IMR-90 (cell line): ENCODE data around the gene GLT8D2. TPM values are rescaled to one million over a fixed set of nuclear protein-coding genes. Genes with fewer than 3 reads are reported as not detected.

Experiments
- ATAC-seq: fragments of 200-7000 bp; cut with Tn5 transposase; 2 replicates; pipeline ENCODE4 v1.9.1; 2020; ENCODE audit warnings: low read depth, mild to moderate bottlenecking, moderate library complexity
- BruUV-seq: library from RNA; stranded (reverse); fragments of 400-500 nt; replicated peaks from 2 replicates; lab custom pipeline; 2021; lab: Mats Ljungman, UMichigan
- CTCF ChIA-PET: fragments of 300-600 bp; formaldehyde crosslinking; extraction: SDS; loops from one replicate; lab custom pipeline; 2021; ENCODE audit warnings: antibody characterized with exemption; lab: Yijun Ruan, JAX
- POLR2A ChIA-PET: fragments of 300-600 bp; sonication (Branson Sonifier 250); formaldehyde crosslinking; loops from one replicate; lab custom pipeline; 2022; ENCODE audit warnings: antibody characterized with exemption; ENCODE audit not compliant: unreplicated experiment; lab: Charles Lee
- DNase-seq: peaks from one replicate; pipeline ENCODE4 v3.0.0; 2013
- H2AFZ ChIP-seq: replicated peaks from 2 replicates; pipeline ENCODE3; 2013; ENCODE audit warnings: low read length, mild to moderate bottlenecking; ENCODE audit not compliant: poor library complexity
- H2AK5ac ChIP-seq: 2 replicates; pipeline ENCODE4 v1.6.1; 2013; ENCODE audit warnings: low read depth, low read length, inconsistent platforms
- H2AK9ac ChIP-seq: replicated peaks from 2 replicates; pipeline ENCODE3; 2013; ENCODE audit warnings: mild to moderate bottlenecking, low read depth, low read length, moderate library complexity; ENCODE audit not compliant: poor library complexity
- H2BK120ac ChIP-seq: 2 replicates; pipeline ENCODE4 v1.6.1; 2013; ENCODE audit warnings: low read depth, low read length, inconsistent platforms
- H2BK15ac ChIP-seq: 3 replicates; pipeline ENCODE4 v1.6.1; 2013; ENCODE audit warnings: low read depth, low read length, inconsistent platforms
- H2BK20ac ChIP-seq: 2 replicates; pipeline ENCODE4 v1.6.1; 2013; ENCODE audit warnings: low read depth, mild to moderate bottlenecking, inconsistent platforms, low read length, moderate library complexity
- H2BK5ac ChIP-seq: 2 replicates; pipeline ENCODE4 v1.6.1; 2013; ENCODE audit warnings: mild to moderate bottlenecking, low read depth, low read length, inconsistent platforms; ENCODE audit not compliant: poor library complexity, severe bottlenecking
- H3K14ac ChIP-seq: replicated peaks from 2 replicates; pipeline ENCODE4 v1.6.1; 2013; ENCODE audit warnings: low read depth, low read length, inconsistent platforms
- H3K18ac ChIP-seq: 2 replicates; pipeline ENCODE4 v1.6.1; 2013; ENCODE audit warnings: low read depth, low read length, control low read depth
- H3K23ac ChIP-seq: 2 replicates; pipeline ENCODE4 v1.6.1; 2013; ENCODE audit warnings: low read depth, low read length, inconsistent platforms
- H3K27ac ChIP-seq: 2 replicates; pipeline ENCODE4 v1.5.1; 2013; ENCODE audit warnings: mild to moderate bottlenecking, control low read depth, low read length; ENCODE audit not compliant: insufficient read depth
- H3K27me3 ChIP-seq: 2 replicates; pipeline ENCODE4 v1.6.1; 2013; ENCODE audit warnings: low read length; ENCODE audit not compliant: control insufficient read depth, insufficient read depth
- H3K36me3 ChIP-seq: 2 replicates; pipeline ENCODE4 v1.6.1; 2013; ENCODE audit warnings: low read length, mixed read lengths; ENCODE audit not compliant: control insufficient read depth, insufficient read depth
- H3K4ac ChIP-seq: 2 replicates; pipeline ENCODE4 v1.6.1; 2013; ENCODE audit warnings: low read depth, low read length, inconsistent platforms
- H3K4me1 ChIP-seq: 2 replicates; pipeline ENCODE4 v1.6.1; 2013; ENCODE audit warnings: low read length, mixed read lengths; ENCODE audit not compliant: control insufficient read depth, insufficient read depth
- H3K4me2 ChIP-seq: 2 replicates; pipeline ENCODE4 v1.6.1; 2013; ENCODE audit warnings: low read depth, mild to moderate bottlenecking, control low read depth, low read length, moderate library complexity
- H3K4me3 ChIP-seq: 2 replicates; pipeline ENCODE4 v1.5.1; 2013; ENCODE audit warnings: low read depth, mild to moderate bottlenecking, control low read depth, low read length, moderate library complexity; ENCODE audit not compliant: insufficient read depth
- H3K56ac ChIP-seq: 2 replicates; pipeline ENCODE4 v1.6.1; 2013; ENCODE audit warnings: low read length, inconsistent platforms; ENCODE audit not compliant: insufficient read depth; ENCODE audit errors: extremely low read depth
- H3K79me1 ChIP-seq, 2 experiments: 2 replicates each; pipeline ENCODE4 v1.6.1; 2013; ENCODE audit warnings: low read length in 2 of 2, inconsistent platforms in 1 of 2, low read depth in 1 of 2
- H3K9ac ChIP-seq: 2 replicates; pipeline ENCODE4 v1.6.1; 2013; ENCODE audit warnings: low read depth, low read length, control low read depth
- H3K9me1 ChIP-seq: 2 replicates; pipeline ENCODE4 v1.6.1; 2013; ENCODE audit warnings: low read length, inconsistent platforms; ENCODE audit not compliant: insufficient read depth
- H3K9me3 ChIP-seq: 2 replicates; pipeline ENCODE4 v1.6.1; 2013; ENCODE audit warnings: low read length; ENCODE audit not compliant: control insufficient read depth, insufficient read depth
- H4K20me1 ChIP-seq: 2 replicates; pipeline ENCODE4 v1.6.1; 2013; ENCODE audit warnings: low read length, inconsistent platforms; ENCODE audit not compliant: insufficient read depth
- H4K5ac ChIP-seq: 2 replicates; pipeline ENCODE4 v1.6.1; 2013; ENCODE audit warnings: mild to moderate bottlenecking, low read depth, low read length, control low read depth
- H4K8ac ChIP-seq, 2 experiments: 2 replicates each; pipeline ENCODE4 v1.6.1; 2013; ENCODE audit warnings: low read depth in 2 of 2, low read length in 2 of 2, control low read depth in 1 of 2, inconsistent platforms in 1 of 2
- H4K91ac ChIP-seq: 2 replicates; pipeline ENCODE4 v1.6.1; 2013; ENCODE audit warnings: low read depth, low read length, inconsistent platforms; ENCODE audit not compliant: insufficient read depth
- BHLHE40 ChIP-seq: fragments of 150-350 bp; IDR thresholded peaks from 2 replicates; pipeline ENCODE4 v1.6.1; 2016; ENCODE audit warnings: mild to moderate bottlenecking, low read depth, low read length
- CHD1 ChIP-seq: IDR thresholded peaks from 2 replicates; pipeline ENCODE4 v1.6.1; 2012; ENCODE audit warnings: low read depth, low read length, improper control_type of control experiment
- CTCF ChIP-seq: conservative IDR thresholded peaks from 2 replicates; pipeline ENCODE4 v1.5.1; 2012; ENCODE audit warnings: mild to moderate bottlenecking, low read depth, low read length, improper control_type of control experiment
- ELK1 ChIP-seq: fragments of 150-350 bp; IDR thresholded peaks from 2 replicates; pipeline ENCODE4 v1.6.1; 2016; ENCODE audit warnings: low read depth, mild to moderate bottlenecking, low read length, moderate library complexity, borderline replicate concordance
- FOS ChIP-seq: fragments of 150-350 bp; IDR thresholded peaks from 2 replicates; pipeline ENCODE4 v1.6.1; 2016; ENCODE audit warnings: low read depth, low read length
- NFE2L2 ChIP-seq: fragments of 150-350 bp; IDR thresholded peaks from 2 replicates; pipeline ENCODE4 v1.6.1; 2016; ENCODE audit warnings: low read depth, mild to moderate bottlenecking, low read length
- POLR2A ChIP-seq: IDR thresholded peaks from 2 replicates; pipeline ENCODE4 v1.6.1; 2012; ENCODE audit warnings: mild to moderate bottlenecking, low read depth, low read length
- RFX5 ChIP-seq: IDR thresholded peaks from 2 replicates; pipeline ENCODE4 v1.8.0; 2012; ENCODE audit warnings: low read depth, mild to moderate bottlenecking, low read length, moderate library complexity
- WGBS, 2 experiments: methylation state at CpG; one replicate each; pipeline versions ENCODE4 v1.1.5 to v1.1.7; 2013; ENCODE audit warnings: missing lambda C conversion rate in 2 of 2; ENCODE audit not compliant: insufficient read length in 1 of 2; ENCODE audit errors: extremely low coverage in 2 of 2; 5-methylcytosine and 5-hydroxymethylcytosine counted together
- dilution Hi-C: fragments of 300-500 bp; cut with HindIII; formaldehyde crosslinking; loops from one replicate; pipeline ENCODE4 v1.14.3; 2018; ENCODE audit warnings: low sequenced_read_pairs; ENCODE audit not compliant: unreplicated experiment
- in situ Hi-C: fragments of 300-500 bp; cut with MboI; formaldehyde crosslinking; loops from 3 replicates; pipeline ENCODE4 v1.14.3; 2019; ENCODE audit warnings: low sequenced_read_pairs, inconsistent platforms, mixed read lengths
- intact Hi-C: fragments of 100-400 bp; cut with micrococcal nuclease; formaldehyde crosslinking; loops from 2 replicates; pipeline ENCODE4 v1.10.0; 2022
- polyA plus RNA-seq, 3 experiments: library from polyadenylated mRNA; depleted of rRNA; stranded (reverse); fragments of >200 nt; gene quantifications; 2 replicates each; pipeline ENCODE4 v1.2.3, GENCODE V29; 2012; ENCODE audit warnings: low replicate concordance in 1 of 3
- total RNA-seq: library from RNA; depleted of rRNA; stranded (reverse); fragments of >200 nt; gene quantifications from 2 replicates; pipeline ENCODE4 v1.2.3, GENCODE V29; 2012
- TF ChIP-seq, protein P1 (sequence below): fragments of 150-350 bp; IDR thresholded peaks from 2 replicates; pipeline ENCODE4 v1.6.1; 2017; ENCODE audit warnings: mild to moderate bottlenecking, antibody characterized with exemption, low read length, low read depth

GLT8D2 gene
- total and polyA plus RNA-seq, 2 of the 4 experiments (the other 2 are of a cell fraction): 33.5 to 47.9 TPM

DNA sequence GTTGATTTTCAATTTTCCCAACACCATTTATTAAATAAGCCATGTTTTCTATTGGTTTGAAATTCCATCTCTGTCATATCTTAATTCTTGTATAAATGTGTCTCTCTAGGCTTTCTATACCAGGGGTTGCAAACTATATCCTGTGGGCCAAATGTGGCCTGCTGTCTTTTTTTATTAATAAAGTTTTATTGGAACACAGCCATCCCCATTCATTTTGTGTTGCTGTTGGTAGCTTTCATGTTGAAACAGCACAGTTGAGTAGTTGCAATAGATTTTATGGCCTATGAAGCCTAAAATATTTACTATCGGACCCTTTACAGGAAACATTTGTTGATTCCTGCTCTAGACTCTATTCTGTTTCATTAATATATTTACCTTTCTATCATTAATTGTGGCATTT, 23.7 kb upstream of the GLT8D2 start:
- no CpG with 5 or more reads among the region's 1 CpG for WGBS, 2 experiments
- no peak overlapping the region for H3K9ac ChIP-seq
- no peak overlapping the region for H2AFZ ChIP-seq
- H2BK15ac ChIP-seq: no peak overlapping the region
- ChIA-PET POLR2A (no interaction called here), CTCF (no interaction called here)
- H4K8ac ChIP-seq: no peak overlapping the region
- H3K4me3 ChIP-seq: no peak overlapping the region
- H2AK9ac ChIP-seq: no peak overlapping the region
- no peak overlapping the region for H3K27ac ChIP-seq
- in situ Hi-C loops: no loop called here
- no peak overlapping the region for H3K56ac ChIP-seq
- H2BK120ac ChIP-seq: no peak overlapping the region
- H3K4ac ChIP-seq: no peak overlapping the region
- H4K20me1 ChIP-seq: peaks cover 4% of the 10 kb centered on the region; the same call in 1 of the 2 replicates
- BruUV-seq: no TSS peak
- H4K5ac ChIP-seq: no peak overlapping the region
- no peak overlapping the region for H3K4me2 ChIP-seq
- H2BK20ac ChIP-seq: no peak overlapping the region
- H3K27me3 ChIP-seq: no peaks in the 10 kb centered on the region
- intact Hi-C loops: no loop called here
- H3K9me1 ChIP-seq: peaks cover 2% of the 10 kb centered on the region; the same call in 1 of the 2 replicates
- H3K4me1 ChIP-seq: peaks cover 2% of the 10 kb centered on the region; the same call in 1 of the 2 replicates
- no peak overlapping the region for H2AK5ac ChIP-seq
- no peak overlapping the region for H3K18ac ChIP-seq
- dilution Hi-C loops: no loop called here
- H3K79me1 ChIP-seq: peaks cover 2 to 40% of the 10 kb centered on the region in 2 experiments; a peak in 3 of 4 replicates
- H3K36me3 ChIP-seq: peaks cover 17% of the 10 kb centered on the region
- H3K9me3 ChIP-seq: no peaks in the 10 kb centered on the region
- no peak overlapping the region for H4K91ac ChIP-seq
- DNase-seq (no peak), ATAC-seq (no peak)
- H3K14ac ChIP-seq: no peak overlapping the region
- H3K23ac ChIP-seq: no peak overlapping the region
- H2BK5ac ChIP-seq: no peak overlapping the region
- TF ChIP-seq BHLHE40: no peak
- no peak for TF ChIP-seq ELK1
- no peak for TF ChIP-seq CHD1
- no peak for TF ChIP-seq FOS
- no peak for TF ChIP-seq NFE2L2
- TF ChIP-seq, protein P1, sequence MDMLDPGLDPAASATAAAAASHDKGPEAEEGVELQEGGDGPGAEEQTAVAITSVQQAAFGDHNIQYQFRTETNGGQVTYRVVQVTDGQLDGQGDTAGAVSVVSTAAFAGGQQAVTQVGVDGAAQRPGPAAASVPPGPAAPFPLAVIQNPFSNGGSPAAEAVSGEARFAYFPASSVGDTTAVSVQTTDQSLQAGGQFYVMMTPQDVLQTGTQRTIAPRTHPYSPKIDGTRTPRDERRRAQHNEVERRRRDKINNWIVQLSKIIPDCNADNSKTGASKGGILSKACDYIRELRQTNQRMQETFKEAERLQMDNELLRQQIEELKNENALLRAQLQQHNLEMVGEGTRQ: no peak
- TF ChIP-seq POLR2A: no peak
- no peak for TF ChIP-seq CTCF
- no peak for TF ChIP-seq RFX5
